Ascending aorta (tissue), 2 donors: Measurements from ENCODE around the gene HDAC2. TPM values are rescaled to one million over a fixed set of nuclear protein-coding genes. Genes with fewer than 3 reads are reported as not detected.

Source experiments
- DNase-seq, 2 donors: peaks; one replicate each; pipeline ENCODE4 v3.0.0-alpha.2; 2019; ENCODE audit warnings: low spot score in 2 of 2
- H3K27ac ChIP-seq, 2 donors: fragments of 200-600 bp; sonication (generic); one replicate each; pipeline ENCODE4 v1.5.1; 2016 to 2017; ENCODE audit warnings: mild to moderate bottlenecking in 1 of 2
- H3K27me3 ChIP-seq: fragments of 200-600 bp; sonication (generic); one replicate; pipeline ENCODE4 v1.5.1; 2017
- H3K36me3 ChIP-seq, 2 donors: fragments of 200-600 bp; sonication (generic); one replicate each; pipeline ENCODE4 v1.5.1; 2016
- H3K4me1 ChIP-seq, 2 donors: fragments of 200-600 bp; sonication (generic); one replicate each; pipeline ENCODE4 v1.5.1; 2016 to 2017; ENCODE audit warnings: mild to moderate bottlenecking in 1 of 2
- H3K4me3 ChIP-seq, 2 donors: fragments of 200-600 bp; sonication (generic); one replicate each; pipeline ENCODE4 v1.5.1; 2016 to 2017; ENCODE audit warnings: mild to moderate bottlenecking in 1 of 2
- H3K9me3 ChIP-seq, 2 donors: fragments of 200-600 bp; sonication (generic); one replicate each; pipeline ENCODE4 v1.5.1; 2016
- intact Hi-C: fragments of 100-400 bp; cut with DNase I; formaldehyde crosslinking; loops from one replicate; pipeline ENCODE4 v1.15.1; 2023
- total RNA-seq: library from RNA; depleted of rRNA; stranded (reverse); fragments of >200 nt; gene quantifications from one replicate; pipeline ENCODE4 v1.1.0, GENCODE V29; 2016
- TF ChIP-seq, protein P1 (sequence below), 3 experiments: fragments of 200-600 bp in 2 of 3; fragments of 450-650 bp in 1 of 3; sonication (generic) in 2 of 3; IDR thresholded peaks; one replicate each; pipeline ENCODE4 v1.5.1; 2016 to 2019; ENCODE audit warnings: antibody characterized with exemption in 3 of 3, mild to moderate bottlenecking in 1 of 3, moderate library complexity in 1 of 3

HDAC2 gene
- total RNA-seq, 1 donor from 2014 or later = 19.1 TPM

DNA sequence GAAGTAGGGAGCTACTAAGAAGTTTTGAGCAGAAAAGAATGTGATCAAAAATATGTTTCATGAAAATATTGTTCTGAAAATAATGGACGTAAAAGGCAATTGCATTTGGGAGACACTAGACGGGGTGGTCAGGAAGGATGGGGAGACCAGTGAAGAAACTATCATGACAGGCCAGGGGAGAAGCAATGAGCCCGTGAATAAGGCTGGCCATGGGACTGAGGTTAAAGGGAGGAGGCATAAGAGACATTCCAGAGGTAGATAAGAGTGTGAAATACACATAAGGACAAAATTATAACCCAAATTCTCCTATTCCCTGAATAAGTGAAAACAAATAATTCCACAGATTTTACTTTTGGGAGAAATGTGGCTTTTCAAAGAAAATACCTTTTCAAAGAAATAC lies 62.1 kb downstream of the HDAC2 start:
- H3K4me3 ChIP-seq = no peak overlapping the region
- H3K9me3 ChIP-seq = no peaks in the 10 kb centered on the region
- H3K27me3 ChIP-seq = no peaks in the 10 kb centered on the region
- H3K27ac ChIP-seq = no peak overlapping the region
- DNase-seq = no peak
- TF ChIP-seq, protein P1, sequence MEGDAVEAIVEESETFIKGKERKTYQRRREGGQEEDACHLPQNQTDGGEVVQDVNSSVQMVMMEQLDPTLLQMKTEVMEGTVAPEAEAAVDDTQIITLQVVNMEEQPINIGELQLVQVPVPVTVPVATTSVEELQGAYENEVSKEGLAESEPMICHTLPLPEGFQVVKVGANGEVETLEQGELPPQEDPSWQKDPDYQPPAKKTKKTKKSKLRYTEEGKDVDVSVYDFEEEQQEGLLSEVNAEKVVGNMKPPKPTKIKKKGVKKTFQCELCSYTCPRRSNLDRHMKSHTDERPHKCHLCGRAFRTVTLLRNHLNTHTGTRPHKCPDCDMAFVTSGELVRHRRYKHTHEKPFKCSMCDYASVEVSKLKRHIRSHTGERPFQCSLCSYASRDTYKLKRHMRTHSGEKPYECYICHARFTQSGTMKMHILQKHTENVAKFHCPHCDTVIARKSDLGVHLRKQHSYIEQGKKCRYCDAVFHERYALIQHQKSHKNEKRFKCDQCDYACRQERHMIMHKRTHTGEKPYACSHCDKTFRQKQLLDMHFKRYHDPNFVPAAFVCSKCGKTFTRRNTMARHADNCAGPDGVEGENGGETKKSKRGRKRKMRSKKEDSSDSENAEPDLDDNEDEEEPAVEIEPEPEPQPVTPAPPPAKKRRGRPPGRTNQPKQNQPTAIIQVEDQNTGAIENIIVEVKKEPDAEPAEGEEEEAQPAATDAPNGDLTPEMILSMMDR (IDR thresholded peaks at IDR 0.05) = no peak
- H3K36me3 ChIP-seq = no peaks in the 10 kb centered on the region
- intact Hi-C loops = no loop called here
- H3K4me1 ChIP-seq = peaks cover 0 to 6% of the 10 kb centered on the region in 2 donors

- TF ChIP-seq, protein P1 (IDR thresholded peaks at IDR 0.05) = no peak
- Histone ChIP-seq H3K36me3 (no peaks in the 10 kb centered on the region), H3K4me3 (no peak overlapping the region), H3K9me3 (no peaks in the 10 kb centered on the region), H3K27ac (no peak overlapping the region), H3K4me1 (peaks cover 0 to 7% of the 10 kb centered on the region in 2 donors), H3K27me3 (no peaks in the 10 kb centered on the region)
- no peak for DNase-seq
- intact Hi-C loops = no loop called here
These were observed 63.7 kb downstream of the HDAC2 start for GRCh38 chr6:113907102-113907815.

DNA sequence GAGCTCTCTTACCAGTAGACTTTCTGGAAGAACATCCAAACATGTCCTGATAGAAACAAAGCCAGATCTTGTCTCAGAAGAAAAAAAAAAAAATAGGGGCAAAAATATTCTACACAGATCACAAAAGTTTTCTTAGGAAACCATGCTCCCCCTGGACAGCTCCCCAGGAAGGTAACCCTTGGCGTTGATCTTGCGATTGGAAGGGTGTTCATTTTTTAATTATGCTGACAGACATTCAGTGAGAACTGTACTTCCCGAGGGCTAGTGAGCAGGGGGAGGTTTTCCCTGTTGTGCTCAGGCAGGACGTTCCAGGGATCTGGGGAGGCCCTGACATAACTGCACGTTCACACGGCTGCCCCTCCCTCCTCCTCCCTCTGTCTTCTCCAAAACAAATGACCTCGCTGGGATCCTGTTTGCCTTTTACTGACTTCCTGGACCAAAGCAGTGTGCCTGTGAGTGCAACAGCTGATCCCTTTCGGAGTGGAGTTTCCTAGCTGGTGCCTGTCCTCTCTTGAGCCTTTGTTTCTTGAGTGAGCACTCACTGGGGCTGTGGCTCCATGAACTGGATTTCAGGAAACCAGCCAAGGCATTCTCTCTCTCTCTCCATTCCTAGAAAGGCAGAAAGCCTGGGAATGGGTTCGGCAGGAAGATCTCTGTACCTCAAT lies 67.2 kb downstream of the HDAC2 start:
- no peak overlapping the region for H3K4me3 ChIP-seq
- H3K27me3 ChIP-seq = no peaks in the 10 kb centered on the region
- H3K36me3 ChIP-seq = no peaks in the 10 kb centered on the region
- no peak overlapping the region for H3K27ac ChIP-seq
- TF ChIP-seq, protein P1 (IDR thresholded peaks at IDR 0.05) = no peak
- DNase-seq = no peak
- peaks cover 0 to 7% of the 10 kb centered on the region in 2 donors for H3K4me1 ChIP-seq
- intact Hi-C loops = no loop called here
- no peaks in the 10 kb centered on the region for H3K9me3 ChIP-seq

- TF ChIP-seq, protein P1 (IDR thresholded peaks at IDR 0.05) = no peak
- Histone ChIP-seq H3K4me3 (no peak overlapping the region), H3K9me3 (no peaks in the 10 kb centered on the region), H3K27me3 (no peaks in the 10 kb centered on the region), H3K36me3 (no peaks in the 10 kb centered on the region), H3K27ac (no peak overlapping the region), H3K4me1 (peaks cover 0 to 7% of the 10 kb centered on the region in 2 donors)
- intact Hi-C loops = no loop called here
- DNase-seq = no peak
These were observed 69.5 kb downstream of the HDAC2 start for GRCh38 chr6:113901482-113901881.

DNA sequence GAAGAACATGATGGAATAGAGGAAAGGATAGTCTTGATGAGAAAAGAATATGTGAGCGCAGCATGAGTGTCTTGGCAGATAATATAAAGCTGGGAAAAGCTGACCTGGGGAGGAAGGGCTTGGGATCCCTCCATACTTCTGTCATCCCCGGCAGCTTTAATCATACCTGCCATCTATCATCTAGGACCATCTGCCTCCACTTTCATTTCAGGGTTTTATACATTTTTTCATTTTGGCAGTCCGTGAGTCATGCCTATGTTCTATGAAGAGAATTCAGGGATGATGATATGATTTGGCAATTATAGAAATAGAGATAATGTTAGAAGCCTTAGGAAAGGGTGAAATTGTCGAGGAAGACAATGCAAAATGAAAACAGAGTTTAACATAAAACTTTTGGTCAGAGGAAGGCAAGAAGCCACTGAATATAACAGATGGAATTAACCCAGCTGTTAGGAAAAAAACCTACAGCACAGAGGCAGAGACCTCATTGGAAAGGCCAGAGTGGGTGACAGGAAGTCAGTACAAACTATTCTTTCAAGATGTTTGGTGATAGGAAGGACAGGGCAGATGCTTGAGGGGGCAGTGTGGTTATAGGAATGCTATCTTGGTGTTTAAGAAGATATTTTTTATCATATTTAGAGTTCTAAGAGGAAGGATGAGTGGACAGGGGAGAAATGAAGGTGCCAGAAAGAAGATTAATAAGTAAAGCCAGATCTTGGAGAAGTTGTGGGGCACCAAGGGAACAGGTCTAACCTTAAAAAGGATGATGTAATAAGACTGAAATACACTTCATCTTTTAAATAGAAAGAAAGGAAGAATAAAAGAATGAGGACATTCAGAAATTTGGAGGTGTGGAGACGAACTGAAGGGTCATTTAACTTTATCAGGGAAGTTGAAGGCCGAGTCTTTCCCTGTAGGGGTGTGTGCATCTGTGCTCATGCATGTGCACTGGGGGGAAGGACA lies 76.0 kb downstream of the HDAC2 start:
- H3K4me1 ChIP-seq = no peaks in the 10 kb centered on the region
- intact Hi-C loops = no loop called here
- no peak for DNase-seq
- H3K27ac ChIP-seq = no peak overlapping the region
- H3K27me3 ChIP-seq = no peaks in the 10 kb centered on the region
- no peak overlapping the region for H3K4me3 ChIP-seq
- TF ChIP-seq, protein P1 (IDR thresholded peaks at IDR 0.05) = no peak
- no peaks in the 10 kb centered on the region for H3K36me3 ChIP-seq
- H3K9me3 ChIP-seq = peaks cover 0 to 3% of the 10 kb centered on the region in 2 donors
